HG02840 (cell line): ENCODE measurements around the gene PAQR8.

Experiments
- ATAC-seq: cut with Tn5 transposase; IDR thresholded peaks from one replicate; pipeline ENCODE4 v1.9.1; 2021; ENCODE audit warnings: mild to moderate bottlenecking, moderate library complexity, moderate number of reproducible peaks; ENCODE audit not compliant: unreplicated experiment, low FRiP score

Gene PAQR8

GRCh38 chr6:52457096-52457495 is 95.1 kb downstream of the PAQR8 start:
- no peak for ATAC-seq
